Panc1 (cell line): ENCODE data around the gene HNRNPA2B1. TPM values are rescaled to one million over a fixed set of nuclear protein-coding genes. Genes with fewer than 3 reads are reported as not detected.

Source experiments
- ATAC-seq: fragments of 200-7000 bp; cut with Tn5 transposase; 2 replicates; pipeline ENCODE4 v1.9.1; 2020; ENCODE audit warnings: mild to moderate bottlenecking, moderate library complexity
- BruUV-seq: library from RNA; stranded (reverse); fragments of 400-500 nt; replicated peaks from 2 replicates; lab custom pipeline; 2021; lab: Mats Ljungman, UMichigan
- CTCF ChIA-PET: fragments of 300-600 bp; sonication (Branson Sonifier 250); formaldehyde crosslinking; loops from one replicate; lab custom pipeline; 2022; ENCODE audit warnings: antibody characterized with exemption; lab: Charles Lee
- POLR2A ChIA-PET: fragments of 300-600 bp; sonication (Branson Sonifier 250); formaldehyde crosslinking; loops from one replicate; lab custom pipeline; 2022; ENCODE audit warnings: antibody characterized with exemption; lab: Charles Lee
- DNase-seq: peaks from one replicate; pipeline ENCODE4 v3.0.0-alpha.2; 2010; ENCODE audit warnings: low read depth, low spot score
- H3K27ac ChIP-seq: 2 replicates; pipeline ENCODE4 v1.5.1; 2011; ENCODE audit warnings: mild to moderate bottlenecking, low read length, inconsistent platforms
- H3K27me3 ChIP-seq: fragments of 200-500 bp; sonication (Bioruptor generic); 2 replicates; pipeline ENCODE4 v1.6.0; 2014; ENCODE audit warnings: low read length, inconsistent platforms; ENCODE audit not compliant: control insufficient read depth, insufficient read depth
- H3K36me3 ChIP-seq: fragments of 200-500 bp; sonication (Bioruptor generic); 2 replicates; pipeline ENCODE4 v1.5.1; 2014; ENCODE audit warnings: inconsistent platforms, mild to moderate bottlenecking, low read length, moderate library complexity; ENCODE audit not compliant: control insufficient read depth, insufficient read depth
- H3K4me1 ChIP-seq: 2 replicates; pipeline ENCODE4 v1.5.1; 2011; ENCODE audit warnings: inconsistent platforms, mild to moderate bottlenecking, low read length, moderate library complexity; ENCODE audit not compliant: control insufficient read depth, insufficient read depth
- H3K4me3 ChIP-seq, 2 experiments: 2 replicates each; pipeline ENCODE4 v1.5.1; 2011 to 2012; ENCODE audit warnings: low read depth in 2 of 2, low read length in 2 of 2, mild to moderate bottlenecking in 2 of 2, inconsistent platforms in 1 of 2, moderate library complexity in 1 of 2
- H3K9me3 ChIP-seq: fragments of 200-500 bp; sonication (Bioruptor generic); 2 replicates; pipeline ENCODE4 v1.5.1; 2014; ENCODE audit warnings: low read depth, mild to moderate bottlenecking, inconsistent platforms, low read length, moderate library complexity; ENCODE audit not compliant: control insufficient read depth, insufficient read depth
- POLR2AphosphoS5 ChIP-seq: IDR thresholded peaks from 2 replicates; pipeline ENCODE4 v1.6.1; 2012; ENCODE audit warnings: mild to moderate bottlenecking, low read depth, low read length, moderate library complexity
- SIN3A ChIP-seq: IDR thresholded peaks from 2 replicates; pipeline ENCODE4 v1.6.1; 2012; ENCODE audit warnings: low read depth, mild to moderate bottlenecking, low read length, moderate library complexity, borderline replicate concordance; ENCODE audit not compliant: insufficient read depth
- TCF7L2 ChIP-seq: IDR thresholded peaks from 2 replicates; pipeline ENCODE4 v1.6.1; 2011; ENCODE audit warnings: mild to moderate bottlenecking, low read depth, low read length, inconsistent platforms
- in situ Hi-C: cut with HindIII; loops from 2 replicates; pipeline ENCODE4 v1.10.0; 2016; ENCODE audit warnings: low sequenced_read_pairs, low pct_unique_long_range_greater_than_20kb
- intact Hi-C: fragments of 100-400 bp; cut with micrococcal nuclease; formaldehyde crosslinking; loops from one replicate; pipeline ENCODE4 v1.10.0; 2022; ENCODE audit not compliant: unreplicated experiment
- total RNA-seq: library from RNA; stranded (reverse); gene quantifications from one replicate; pipeline ENCODE4 v1.2.1, GENCODE V29; 2021; ENCODE audit not compliant: unreplicated experiment
- TF ChIP-seq, protein P1 (sequence below), 2 experiments: IDR thresholded peaks; 2 replicates each; pipeline ENCODE4 v1.6.1; 2011 to 2012; ENCODE audit warnings: low read depth in 2 of 2, control low read depth in 1 of 2, low read length in 1 of 2, mild to moderate bottlenecking in 1 of 2, moderate library complexity in 1 of 2; ENCODE audit not compliant: insufficient read depth in 1 of 2
- TF ChIP-seq, protein P2 (sequence below): fragments of 450-650 bp; IDR thresholded peaks from 2 replicates; pipeline ENCODE4 v1.5.1; 2017; ENCODE audit warnings: mild to moderate bottlenecking

The HNRNPA2B1 gene
- total RNA-seq, 1 experiment from 2014 or later: 819 TPM

DNA sequence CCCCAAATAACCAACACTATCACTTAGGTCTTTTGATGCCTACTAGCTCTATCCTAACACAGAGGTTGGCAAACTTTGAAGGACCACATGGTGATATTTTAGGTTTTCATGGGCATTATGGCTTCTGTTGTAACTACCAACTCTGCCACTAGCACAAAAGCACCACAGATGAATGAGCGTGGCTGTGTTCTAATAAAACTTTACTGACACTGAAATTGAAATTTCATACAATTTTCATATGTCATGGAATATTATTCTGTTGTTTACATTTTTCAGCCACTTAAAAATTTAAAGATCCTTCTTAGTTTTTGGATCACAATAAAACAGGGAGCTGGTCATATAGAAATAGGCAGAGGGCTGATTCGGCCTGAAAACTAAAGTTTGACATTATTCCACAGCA is 27.4 kb upstream of the HNRNPA2B1 start:
- DNase-seq: no peak
- no peak overlapping the region for H3K27ac ChIP-seq
- CTCF ChIA-PET: no interaction called here
- no peak overlapping the region for H3K4me3 ChIP-seq
- no peaks in the 10 kb centered on the region; the same call in 1 of the 2 replicates for H3K27me3 ChIP-seq
- H3K4me1 ChIP-seq: no peaks in the 10 kb centered on the region
- POLR2A ChIA-PET: interaction anchor here (0.7 kb wide), 1 partner anchor 17 kb away, joined by 4 read pairs; no protein-coding TSS in a partner anchor
- intact Hi-C loops (no loop called here), in situ Hi-C loops (no loop called here)
- no peak for ATAC-seq
- H3K36me3 ChIP-seq: no peaks in the 10 kb centered on the region
- H3K9me3 ChIP-seq: no peaks in the 10 kb centered on the region
- TF ChIP-seq, protein P1, sequence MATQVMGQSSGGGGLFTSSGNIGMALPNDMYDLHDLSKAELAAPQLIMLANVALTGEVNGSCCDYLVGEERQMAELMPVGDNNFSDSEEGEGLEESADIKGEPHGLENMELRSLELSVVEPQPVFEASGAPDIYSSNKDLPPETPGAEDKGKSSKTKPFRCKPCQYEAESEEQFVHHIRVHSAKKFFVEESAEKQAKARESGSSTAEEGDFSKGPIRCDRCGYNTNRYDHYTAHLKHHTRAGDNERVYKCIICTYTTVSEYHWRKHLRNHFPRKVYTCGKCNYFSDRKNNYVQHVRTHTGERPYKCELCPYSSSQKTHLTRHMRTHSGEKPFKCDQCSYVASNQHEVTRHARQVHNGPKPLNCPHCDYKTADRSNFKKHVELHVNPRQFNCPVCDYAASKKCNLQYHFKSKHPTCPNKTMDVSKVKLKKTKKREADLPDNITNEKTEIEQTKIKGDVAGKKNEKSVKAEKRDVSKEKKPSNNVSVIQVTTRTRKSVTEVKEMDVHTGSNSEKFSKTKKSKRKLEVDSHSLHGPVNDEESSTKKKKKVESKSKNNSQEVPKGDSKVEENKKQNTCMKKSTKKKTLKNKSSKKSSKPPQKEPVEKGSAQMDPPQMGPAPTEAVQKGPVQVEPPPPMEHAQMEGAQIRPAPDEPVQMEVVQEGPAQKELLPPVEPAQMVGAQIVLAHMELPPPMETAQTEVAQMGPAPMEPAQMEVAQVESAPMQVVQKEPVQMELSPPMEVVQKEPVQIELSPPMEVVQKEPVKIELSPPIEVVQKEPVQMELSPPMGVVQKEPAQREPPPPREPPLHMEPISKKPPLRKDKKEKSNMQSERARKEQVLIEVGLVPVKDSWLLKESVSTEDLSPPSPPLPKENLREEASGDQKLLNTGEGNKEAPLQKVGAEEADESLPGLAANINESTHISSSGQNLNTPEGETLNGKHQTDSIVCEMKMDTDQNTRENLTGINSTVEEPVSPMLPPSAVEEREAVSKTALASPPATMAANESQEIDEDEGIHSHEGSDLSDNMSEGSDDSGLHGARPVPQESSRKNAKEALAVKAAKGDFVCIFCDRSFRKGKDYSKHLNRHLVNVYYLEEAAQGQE (IDR thresholded peaks at IDR 0.05; ENCODE audit: insufficient read depth in 1 of 2, low read depth in 2 of 2, low read length in 1 of 2): no peak
- TF ChIP-seq POLR2AphosphoS5 (no peak), SIN3A (no peak), TCF7L2 (no peak)
- TF ChIP-seq, protein P2, sequence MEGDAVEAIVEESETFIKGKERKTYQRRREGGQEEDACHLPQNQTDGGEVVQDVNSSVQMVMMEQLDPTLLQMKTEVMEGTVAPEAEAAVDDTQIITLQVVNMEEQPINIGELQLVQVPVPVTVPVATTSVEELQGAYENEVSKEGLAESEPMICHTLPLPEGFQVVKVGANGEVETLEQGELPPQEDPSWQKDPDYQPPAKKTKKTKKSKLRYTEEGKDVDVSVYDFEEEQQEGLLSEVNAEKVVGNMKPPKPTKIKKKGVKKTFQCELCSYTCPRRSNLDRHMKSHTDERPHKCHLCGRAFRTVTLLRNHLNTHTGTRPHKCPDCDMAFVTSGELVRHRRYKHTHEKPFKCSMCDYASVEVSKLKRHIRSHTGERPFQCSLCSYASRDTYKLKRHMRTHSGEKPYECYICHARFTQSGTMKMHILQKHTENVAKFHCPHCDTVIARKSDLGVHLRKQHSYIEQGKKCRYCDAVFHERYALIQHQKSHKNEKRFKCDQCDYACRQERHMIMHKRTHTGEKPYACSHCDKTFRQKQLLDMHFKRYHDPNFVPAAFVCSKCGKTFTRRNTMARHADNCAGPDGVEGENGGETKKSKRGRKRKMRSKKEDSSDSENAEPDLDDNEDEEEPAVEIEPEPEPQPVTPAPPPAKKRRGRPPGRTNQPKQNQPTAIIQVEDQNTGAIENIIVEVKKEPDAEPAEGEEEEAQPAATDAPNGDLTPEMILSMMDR: no peak
- BruUV-seq: no TSS peak

DNA sequence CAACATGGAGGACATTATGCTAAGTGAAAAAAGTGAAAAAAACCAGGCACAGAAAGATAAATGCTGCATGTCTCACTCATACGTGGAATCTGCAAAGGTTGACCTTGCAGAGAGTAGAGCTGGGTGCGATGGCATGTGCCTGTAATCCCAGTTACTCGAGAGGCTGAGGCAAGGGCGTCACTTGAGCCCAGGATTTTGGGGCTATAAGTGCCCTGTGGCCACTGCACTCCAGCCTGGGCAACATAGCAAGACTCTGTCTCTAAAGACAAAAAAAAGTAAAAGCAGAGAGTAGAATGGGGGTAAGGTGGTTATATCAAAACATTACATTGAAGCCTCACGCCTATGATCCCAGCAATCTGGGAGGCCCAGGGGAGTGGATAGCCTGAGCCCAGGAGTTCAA is 23.8 kb upstream of the HNRNPA2B1 start:
- in situ Hi-C loops (no loop called here), intact Hi-C loops (no loop called here)
- no peaks in the 10 kb centered on the region for H3K9me3 ChIP-seq
- no peaks in the 10 kb centered on the region for H3K4me1 ChIP-seq
- POLR2A ChIA-PET: no interaction called here
- no peak overlapping the region for H3K4me3 ChIP-seq
- BruUV-seq: no TSS peak
- H3K27me3 ChIP-seq: no peaks in the 10 kb centered on the region
- DNase-seq (no peak), ATAC-seq (no peak)
- CTCF ChIA-PET: interaction anchor here (0.7 kb wide), 1 partner anchor 289 kb away, joined by 3 read pairs; no protein-coding TSS in a partner anchor
- H3K27ac ChIP-seq: no peak overlapping the region
- TF ChIP-seq SIN3A (no peak), POLR2AphosphoS5 (no peak), TCF7L2 (no peak)
- TF ChIP-seq, protein P2: no peak
- TF ChIP-seq, protein P1 (IDR thresholded peaks at IDR 0.05; ENCODE audit: insufficient read depth in 1 of 2, low read depth in 2 of 2, low read length in 1 of 2): no peak
- H3K36me3 ChIP-seq: no peaks in the 10 kb centered on the region
